A549 treated with Hydrocortisone at 1 μM for 4 hours (cell line): Measurements from ENCODE around the gene MRPL2. TPM values are rescaled to one million over a fixed set of nuclear protein-coding genes. Genes with fewer than 3 reads are reported as not detected.

ENCODE experiments used
- total RNA-seq: library from RNA; stranded (reverse); fragments of 200-300 nt; extraction: Qiagen RNA extraction; gene quantifications from 5 replicates; pipeline ENCODE4 v1.2.3, GENCODE V29; 2022

The MRPL2 gene
- 52.9 to 63.2 TPM (median 55.8 TPM) in 5 replicates for total RNA-seq

DNA sequence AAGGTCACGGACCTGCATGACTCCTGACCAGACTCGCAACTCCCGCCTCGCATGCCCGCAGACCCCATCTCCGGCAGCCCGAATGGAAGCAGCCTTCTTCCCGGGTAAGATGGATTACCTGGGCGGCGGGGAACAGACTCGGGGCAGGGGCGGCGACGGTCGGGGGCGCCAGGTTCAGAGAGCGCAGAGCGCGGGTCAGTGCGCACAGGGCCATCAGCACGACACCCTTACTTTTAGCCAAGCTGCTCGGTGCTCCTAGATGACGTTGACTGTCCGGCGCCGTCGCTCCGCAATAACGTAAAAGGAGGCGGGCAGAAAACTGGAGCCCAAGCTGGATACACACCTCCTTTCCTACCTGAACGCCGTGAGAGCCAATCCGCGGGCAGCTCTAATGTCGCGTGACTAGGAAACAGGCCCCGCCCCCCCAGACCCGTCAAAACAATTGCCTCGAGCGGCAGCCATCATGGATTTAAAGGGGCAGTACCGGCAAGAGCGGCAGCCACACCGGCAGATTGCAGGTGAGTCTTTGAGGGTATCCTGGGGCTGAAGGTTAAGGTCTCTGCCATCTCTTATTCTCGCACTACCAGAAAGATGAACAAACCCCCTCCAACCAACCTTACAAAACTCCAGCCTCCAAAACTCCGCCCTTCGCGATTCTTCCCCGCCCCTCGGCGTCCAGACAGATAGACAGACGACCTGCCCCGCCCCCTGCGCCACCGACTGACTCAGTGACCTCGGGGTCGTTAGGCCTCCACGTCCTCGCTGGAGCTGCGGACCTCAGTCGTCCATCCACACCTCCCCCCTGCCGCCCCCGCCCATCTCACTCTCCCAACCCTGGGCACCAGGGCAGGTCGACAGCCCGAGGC, at the start of gene MRPL2, which contains the start of gene KLC4:
TSS of gene MRPL2 (minus strand) at position 267 of the 866 bp plus-strand sequence. CDS start at position 214, 53 bp downstream.
TSS of gene KLC4 (plus strand) at position 464 of the 866 bp plus-strand sequence. CDS start 1,705 bp downstream, outside the sequence.

DNA sequence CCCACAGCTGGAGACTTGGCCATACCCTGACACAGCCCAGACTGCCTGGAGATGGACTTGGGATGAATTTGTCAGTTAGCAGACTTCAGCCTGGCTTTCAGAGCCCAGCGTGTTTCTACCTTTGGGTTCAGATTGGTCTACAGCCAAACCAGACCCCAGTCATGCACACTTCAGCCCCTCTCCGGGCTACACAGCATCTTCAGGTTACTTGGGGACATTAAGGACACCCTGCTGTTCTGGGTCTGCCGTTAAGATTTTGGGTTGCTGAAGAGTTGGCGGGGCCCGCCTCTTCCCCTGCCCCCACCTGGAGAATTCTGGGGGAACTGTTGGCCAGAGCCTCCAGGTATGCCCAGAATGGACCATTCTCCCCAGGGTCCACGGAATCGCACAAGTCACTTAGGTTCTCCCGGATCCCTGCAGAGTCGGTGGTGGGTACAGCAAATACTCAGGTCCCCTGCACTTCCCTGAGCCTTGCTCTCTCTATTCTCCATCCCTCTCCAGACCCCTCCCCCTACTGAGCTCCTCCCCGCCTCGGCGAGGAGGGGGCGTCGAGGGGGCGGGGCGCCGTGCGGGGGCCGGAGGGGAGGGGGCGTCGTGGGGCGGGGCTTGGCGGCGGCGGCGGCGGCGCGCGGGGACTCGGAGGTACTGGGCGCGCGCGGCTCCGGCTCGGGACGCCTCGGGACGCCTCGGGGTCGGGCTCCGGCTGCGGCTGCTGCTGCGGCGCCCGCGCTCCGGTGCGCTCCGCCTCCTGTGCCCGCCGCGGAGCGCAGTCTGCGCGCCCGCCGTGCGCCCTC, 16.6 kb upstream of the MRPL2 start, which contains the start of gene PTK7:
TSS of gene PTK7 (plus strand) at position 645 of the 794 bp plus-strand sequence. CDS start 175 bp downstream, outside the sequence.

DNA sequence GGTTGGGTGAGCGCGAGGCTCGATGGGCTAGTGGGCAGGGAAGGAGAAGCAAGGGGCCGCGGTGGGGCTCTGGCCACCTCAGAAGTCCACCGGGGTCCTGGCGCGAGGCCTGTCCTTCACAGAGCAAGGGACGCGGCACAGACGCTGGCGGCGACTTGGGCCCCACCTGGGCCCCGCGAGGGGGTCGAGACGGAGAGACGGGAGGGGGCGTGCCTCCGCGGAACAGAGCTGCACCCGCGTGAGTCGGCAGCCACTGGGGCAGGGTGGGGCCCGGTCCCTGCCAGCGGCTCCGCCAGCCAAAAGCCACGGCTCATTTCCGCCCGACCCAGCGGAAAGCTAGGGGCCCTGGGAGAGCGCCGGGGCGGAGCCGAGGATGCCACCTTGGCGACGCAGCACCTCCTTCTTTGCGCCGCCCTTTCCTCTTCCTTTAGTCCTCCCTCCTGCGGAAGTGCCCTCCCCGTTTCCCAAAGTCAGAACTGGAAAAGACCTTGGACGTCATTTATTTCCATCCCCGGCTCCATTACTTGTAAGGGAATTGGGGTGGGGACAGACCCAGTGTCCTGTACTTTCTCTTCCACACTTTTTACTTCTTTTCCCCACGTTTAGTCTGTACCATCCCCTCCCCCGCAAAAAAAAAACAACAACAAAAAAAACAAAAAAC, 5.6 kb downstream of the MRPL2 start, which contains the start of gene CUL7:
TSS of gene CUL7 (minus strand) at position 307 of the 661 bp plus-strand sequence. CDS start 1,063 bp downstream, outside the sequence.

DNA sequence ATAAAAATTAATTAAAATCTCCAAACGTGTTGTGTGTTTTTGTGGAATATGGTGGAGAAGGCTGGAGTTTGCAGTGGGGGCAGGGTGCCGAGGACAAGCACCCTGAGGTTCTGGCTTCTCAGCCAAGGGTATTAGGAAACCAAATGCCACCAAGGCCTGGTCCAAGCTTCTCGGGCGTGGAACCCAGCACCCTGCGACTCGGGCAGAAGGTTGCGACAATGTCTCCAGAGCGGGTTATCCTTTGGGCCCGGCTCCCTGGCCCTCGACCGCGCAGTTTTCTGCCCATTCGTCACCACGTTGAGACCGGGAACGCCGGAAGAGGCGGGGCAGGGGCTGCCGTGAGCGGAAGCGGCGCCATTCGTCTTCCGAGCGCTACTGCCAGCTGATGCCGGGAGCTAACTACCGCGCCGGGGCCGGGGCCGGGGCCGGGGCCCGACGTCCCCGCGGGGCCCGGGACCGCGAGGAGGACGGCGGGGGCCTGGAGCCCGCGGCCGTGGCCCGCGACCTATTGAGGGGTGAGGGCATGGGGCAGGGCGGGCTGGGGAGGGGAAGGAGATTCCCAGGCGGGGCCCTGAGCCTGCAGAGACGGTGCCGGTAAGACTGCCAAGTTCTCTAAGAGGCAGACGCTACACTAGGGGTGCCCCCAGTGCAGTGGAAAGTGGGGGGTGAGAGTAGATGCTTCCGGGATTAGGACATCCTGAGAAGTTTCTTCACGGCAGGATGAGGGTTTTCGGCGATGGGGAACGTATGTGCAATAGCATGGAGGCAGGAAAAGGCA, 37.8 kb downstream of the MRPL2 start, which contains the start of gene RRP36:
TSS of gene RRP36 (plus strand) at position 354 of the 778 bp plus-strand sequence. CDS start at position 386, 32 bp downstream.

DNA sequence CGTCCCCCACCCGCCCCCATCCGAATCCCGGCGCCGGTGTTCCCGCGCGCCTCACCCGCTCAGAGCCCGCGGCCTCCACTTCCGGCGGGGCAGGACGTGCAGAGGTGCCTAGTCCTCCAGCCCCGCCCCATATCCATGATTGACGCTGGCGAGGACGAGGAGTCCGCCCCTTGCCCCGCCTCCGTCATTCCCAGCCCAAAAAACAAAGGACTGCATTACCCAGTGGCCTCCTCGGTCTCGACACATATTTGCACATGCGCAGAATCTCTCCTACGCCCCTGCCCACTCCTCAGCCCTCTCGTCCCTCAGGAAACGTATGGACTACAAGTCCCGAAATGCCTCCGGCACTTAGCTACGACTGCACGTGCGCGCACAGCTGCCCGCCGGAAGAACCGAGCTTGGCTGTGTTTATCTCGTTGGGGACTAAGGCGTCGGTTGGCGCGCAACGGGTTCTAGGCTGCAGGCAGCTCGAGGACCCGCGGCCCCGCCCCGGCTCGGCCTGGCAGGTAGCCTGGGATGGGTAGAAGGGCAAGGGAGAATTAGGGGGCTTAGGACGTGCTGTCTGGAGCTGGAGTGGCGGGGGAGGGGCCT, 45.3 kb downstream of the MRPL2 start, which contains the start of the genes KLHDC3 and MEA1:
TSS of gene KLHDC3 (plus strand) at position 407 of the 591 bp plus-strand sequence. CDS start 2,944 bp downstream, outside the sequence.
TSS of gene MEA1 (minus strand) at position 104 of the 591 bp plus-strand sequence. CDS start 133 bp downstream, outside the sequence.

Other genes with a start within 250 kb of the MRPL2 start
- gene RPL7L1, start 179.8 kb downstream of the MRPL2 start, total RNA-seq = 61.3 to 99.1 TPM (median 63.8 TPM) in 5 replicates
- gene PTCRA, start 143.4 kb downstream of the MRPL2 start, total RNA-seq = not detected in 5 replicates
- gene CNPY3, start 130.0 kb downstream of the MRPL2 start, total RNA-seq = 36.4 to 43.0 TPM (median 40.4 TPM) in 5 replicates
- 0.13 to 0.31 TPM (median 0.21 TPM) in 3 of 5 replicates, not detected in the others for gene GNMT, start 98.7 kb downstream of the MRPL2 start, total RNA-seq
- gene PEX6, start 80.3 kb downstream of the MRPL2 start, total RNA-seq = 7.8 to 9.7 TPM (median 9.0 TPM) in 5 replicates
- 23.1 to 33.3 TPM (median 25.7 TPM) in 5 replicates for gene PPP2R5D, start 74.9 kb downstream of the MRPL2 start, total RNA-seq
- 87.9 to 98.7 TPM (median 90.9 TPM) in 5 replicates for gene MEA1, start 45.5 kb downstream of the MRPL2 start, total RNA-seq
- gene KLHDC3, start 45.2 kb downstream of the MRPL2 start, total RNA-seq = 27.1 to 27.9 TPM (median 27.6 TPM) in 5 replicates
- gene RRP36, start 37.8 kb downstream of the MRPL2 start, total RNA-seq = 65.6 to 79.1 TPM (median 68.6 TPM) in 5 replicates
- 6.5 to 8.8 TPM (median 7.8 TPM) in 5 replicates for gene CUL7, start 5.6 kb downstream of the MRPL2 start, total RNA-seq
- 6.3 to 8.2 TPM (median 6.7 TPM) in 5 replicates for gene KLC4, start 197 bp upstream of the MRPL2 start, total RNA-seq
- gene PTK7, start 16.9 kb upstream of the MRPL2 start, total RNA-seq = 3.9 to 5.1 TPM (median 4.6 TPM) in 5 replicates
- 13.9 to 17.0 TPM (median 15.7 TPM) in 5 replicates for gene SRF, start 111.8 kb upstream of the MRPL2 start, total RNA-seq
- gene CUL9, start 122.8 kb upstream of the MRPL2 start, total RNA-seq = 7.7 to 9.5 TPM (median 8.8 TPM) in 5 replicates
- 64.3 to 99.4 TPM (median 97.9 TPM) in 5 replicates for gene DNPH1, start 170.0 kb upstream of the MRPL2 start, total RNA-seq
- 0.05 to 0.07 TPM (median 0.06 TPM) in 5 replicates for gene TTBK1, start 184.0 kb upstream of the MRPL2 start, total RNA-seq
- gene SLC22A7, start 238.8 kb upstream of the MRPL2 start, total RNA-seq = not detected in 5 replicates
- gene CRIP3, start 249.4 kb upstream of the MRPL2 start, total RNA-seq = 0.31 to 0.45 TPM (median 0.37 TPM) in 4 of 5 replicates, not detected in the other